GM19397 (cell line): ENCODE results near the gene LDHB.
A peak's percentile ranks its signal among the peaks of the same experiment; 100 is the strongest.
"Not testable (repeated sequence)": the region's sequence is repeated elsewhere in the genome, so short reads cannot be mapped to it uniquely, and the experiment has no call there.

ENCODE experiments used
- ATAC-seq: cut with Tn5 transposase; IDR thresholded peaks from one replicate; pipeline ENCODE4 v1.9.1; 2021; ENCODE audit warnings: mild to moderate bottlenecking, moderate library complexity; ENCODE audit not compliant: unreplicated experiment

The LDHB gene

DNA sequence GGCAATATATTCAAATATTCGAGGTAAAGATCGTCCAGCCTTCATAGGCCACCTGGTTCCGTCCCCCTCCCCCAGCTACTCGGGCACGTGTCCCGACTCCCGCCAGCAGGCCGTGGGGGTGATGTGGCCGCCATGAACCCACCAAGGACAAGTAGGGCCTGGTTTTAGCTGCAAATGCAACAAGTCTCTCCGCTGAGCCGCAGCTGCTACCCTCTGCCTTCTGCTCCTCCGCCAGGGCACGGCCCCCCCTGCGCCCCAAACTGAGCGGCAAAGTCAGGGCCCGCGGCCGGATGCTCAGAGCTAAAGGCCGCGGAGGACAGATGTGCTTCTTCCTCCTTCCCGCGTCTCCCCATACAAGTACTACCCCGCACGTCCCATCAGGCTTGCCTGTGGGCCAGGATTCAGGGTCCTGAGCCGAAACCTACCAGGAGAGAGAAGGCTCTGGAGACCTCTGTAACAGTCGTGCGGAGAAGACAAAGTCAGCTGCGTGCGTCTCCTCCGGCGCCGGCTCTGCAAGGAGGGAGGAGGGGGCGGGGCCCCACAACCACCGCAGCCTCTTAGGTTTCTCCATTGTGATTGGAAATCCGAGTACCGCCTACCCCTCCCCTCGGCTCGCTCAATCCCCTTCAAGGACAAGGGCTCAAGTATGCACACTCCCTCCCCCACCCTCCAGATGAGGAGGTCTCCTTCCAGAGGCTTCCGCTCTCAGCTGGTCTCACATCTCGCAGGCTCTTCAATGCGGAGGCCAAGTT is at the start of gene LDHB:
Gene LDHB, minus strand, starts transcription at position 517 of the 752 bp plus-strand sequence. CDS start 3,171 bp downstream, outside the sequence.
- peak; percentile 95 for ATAC-seq

DNA sequence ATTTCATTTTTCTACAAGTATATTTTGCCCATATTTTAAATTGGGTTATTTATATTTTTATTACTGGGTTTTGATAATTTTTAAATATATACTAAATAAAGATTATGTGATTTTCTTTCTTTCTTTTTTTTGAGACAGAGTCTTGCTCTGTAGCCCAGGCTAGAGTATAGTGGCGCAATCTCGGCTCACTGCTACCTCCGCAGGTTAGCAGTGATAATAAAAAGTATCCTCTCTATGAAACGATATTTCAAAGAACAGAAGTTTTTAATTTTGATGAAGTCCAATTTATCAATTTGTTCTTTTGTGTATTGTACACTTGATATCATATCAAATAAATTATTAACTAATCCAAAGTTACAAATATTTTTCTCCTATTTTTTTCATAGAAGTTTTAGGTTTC is 47.2 kb upstream of the LDHB start:
- ATAC-seq, result no peak

DNA sequence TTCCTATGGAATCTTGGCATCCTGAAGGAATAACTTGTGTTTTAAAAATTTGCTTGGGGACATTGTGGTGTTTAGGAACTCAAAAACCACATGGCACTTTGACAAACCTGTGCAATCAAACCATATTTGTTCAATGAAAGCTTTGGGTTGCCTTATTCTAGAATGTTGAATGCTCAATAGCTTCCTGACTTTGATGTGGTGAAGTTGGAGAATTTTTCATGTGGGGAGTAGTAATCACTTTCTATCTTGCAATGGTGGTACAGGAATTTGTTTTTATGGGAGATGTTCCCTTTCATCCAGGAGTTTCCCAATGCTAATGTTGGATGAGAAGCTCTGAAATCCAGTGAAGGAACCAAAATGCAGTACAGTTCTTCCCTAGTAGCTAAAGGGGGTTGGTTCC is 42.2 kb upstream of the LDHB start:
- no peak for ATAC-seq

DNA sequence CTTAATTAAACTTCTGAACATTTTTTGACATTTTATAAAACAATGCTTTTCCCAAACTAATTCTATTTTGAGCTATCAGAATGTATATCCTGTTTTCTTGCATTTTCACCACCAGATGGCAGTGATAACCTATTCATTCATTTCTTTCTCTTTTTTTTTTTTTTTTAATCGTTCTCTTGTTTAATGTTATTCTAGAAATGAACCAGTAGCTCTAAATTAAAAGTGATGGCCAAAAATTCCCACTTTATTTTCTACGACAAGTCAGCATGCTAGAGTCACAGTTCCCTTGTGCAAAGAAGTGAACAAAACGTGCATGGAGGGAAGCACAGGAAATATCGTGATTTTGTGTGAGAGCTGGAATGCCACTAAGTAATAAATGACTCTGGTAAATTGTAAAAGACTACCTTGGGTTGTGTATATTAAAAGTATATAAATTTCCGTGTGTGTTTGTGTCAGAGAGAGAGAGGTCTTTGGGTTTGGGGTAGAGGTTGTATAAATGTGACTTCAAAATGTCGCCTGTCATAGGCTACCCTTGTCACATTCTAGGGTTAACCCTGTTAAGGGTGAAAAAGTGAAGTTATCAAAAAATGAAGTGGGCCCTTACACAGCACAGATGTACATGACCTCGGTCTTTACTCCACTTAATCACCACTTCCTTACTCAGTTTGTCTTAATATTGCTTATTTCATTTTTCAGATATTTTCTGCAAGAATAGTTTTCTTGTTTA is 40.4 kb upstream of the LDHB start:
- ATAC-seq, result no peak

DNA sequence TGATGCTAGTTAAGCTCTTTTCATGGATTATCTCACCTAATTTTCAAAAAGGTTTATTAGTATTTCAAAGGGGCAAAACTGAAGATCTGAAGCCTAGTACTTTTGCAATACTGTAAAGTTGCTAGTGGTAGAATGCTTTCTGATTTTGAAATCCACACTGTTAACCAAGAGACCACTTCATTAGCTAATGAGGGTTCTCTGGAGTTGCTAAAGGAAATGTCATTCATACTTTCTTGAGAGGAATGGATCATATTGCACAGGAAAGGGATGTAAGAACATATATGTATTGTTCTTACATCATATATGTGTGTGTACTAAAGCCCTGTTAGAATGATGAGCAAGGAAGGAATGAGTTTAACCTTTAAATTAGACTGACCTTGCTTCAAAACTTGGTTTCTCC is 39.0 kb upstream of the LDHB start:
- no peak for ATAC-seq

DNA sequence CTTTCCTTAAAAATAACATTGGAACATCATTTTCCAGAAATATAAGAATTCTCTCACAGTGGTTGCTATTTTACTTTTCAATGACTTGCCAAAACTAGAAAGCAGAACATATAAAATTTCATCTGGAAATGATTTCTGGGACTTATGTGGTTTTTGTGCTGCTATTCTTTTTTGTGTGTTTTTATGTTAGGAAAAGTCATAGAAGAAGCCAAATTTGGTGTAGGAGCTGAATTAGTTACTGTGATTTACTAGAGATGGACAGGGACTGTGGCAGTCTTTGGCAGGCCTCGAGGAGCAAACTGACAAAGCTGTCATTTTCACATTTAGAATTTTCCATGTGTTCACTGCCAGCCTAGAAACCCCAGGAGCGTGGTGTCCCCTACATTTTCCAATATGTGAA is 38.3 kb upstream of the LDHB start:
- no peak for ATAC-seq

DNA sequence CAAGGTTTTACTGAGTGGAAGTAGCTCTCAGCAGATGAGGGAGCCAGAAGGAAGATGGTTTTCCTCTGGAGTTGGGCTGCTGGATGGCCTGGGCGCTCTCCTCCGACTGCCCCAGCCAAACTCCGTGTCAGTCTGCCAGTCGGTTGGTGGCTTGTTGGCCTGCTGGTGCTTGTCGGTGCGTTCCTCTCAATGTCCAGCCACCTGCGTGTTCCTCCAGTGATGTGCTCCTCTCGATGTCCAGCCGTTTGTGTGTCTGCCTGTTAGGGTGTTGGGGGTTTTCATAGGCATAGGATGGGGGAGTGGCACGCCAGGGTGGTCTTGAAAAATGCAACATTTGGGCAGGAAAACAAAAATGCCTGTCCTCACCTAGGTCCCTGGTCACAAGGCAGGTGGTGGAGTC is 37.0 kb upstream of the LDHB start:
- no peak for ATAC-seq

DNA sequence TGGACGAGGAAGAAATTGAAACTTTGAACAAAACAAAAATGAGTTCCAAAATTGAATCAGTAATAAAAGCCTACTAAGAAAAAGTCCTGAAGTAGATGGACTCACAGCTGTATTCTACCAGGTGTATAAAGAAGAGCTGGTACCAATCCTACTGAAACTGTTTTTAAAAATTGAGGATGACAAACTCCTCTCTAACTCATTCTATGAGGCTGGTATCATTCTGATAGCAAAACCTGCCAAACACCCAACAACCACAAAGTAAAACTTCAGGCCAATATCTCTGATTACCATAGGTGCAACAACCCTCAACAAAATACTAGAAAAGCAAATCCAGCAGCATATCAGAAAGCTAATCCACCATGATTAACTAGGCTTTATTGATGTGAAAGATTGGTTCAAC is 33.9 kb upstream of the LDHB start:
- no peak for ATAC-seq

DNA sequence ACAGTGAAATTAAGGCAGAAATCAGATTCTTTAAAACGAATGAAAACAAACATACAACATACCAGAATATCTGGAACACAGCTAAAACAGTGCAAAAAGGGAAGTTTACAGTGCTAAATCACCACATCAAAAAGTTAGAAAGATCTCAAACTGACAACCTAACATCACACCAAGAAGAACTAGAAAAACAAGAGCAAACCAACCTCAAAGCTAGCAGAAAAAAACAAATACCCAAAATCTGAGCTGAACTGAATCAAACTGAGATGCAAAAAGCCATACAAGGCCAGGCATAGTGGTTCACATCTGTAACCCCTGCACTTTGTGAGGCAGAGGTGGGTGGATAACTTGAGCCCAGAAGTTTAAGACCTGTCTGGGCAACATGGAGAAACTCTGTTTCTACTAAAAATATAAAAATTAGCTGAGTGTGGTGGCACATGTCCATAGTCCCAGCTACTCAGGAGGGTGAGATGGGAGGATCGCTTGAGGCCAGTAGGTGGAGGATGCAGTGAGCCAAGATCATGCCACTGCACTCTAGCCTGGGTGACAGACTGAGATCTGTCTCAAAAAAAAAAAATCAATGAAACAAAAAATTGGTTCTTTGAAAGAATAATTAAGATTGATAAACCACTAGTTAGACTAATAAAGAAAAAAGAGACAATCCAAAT is 33.2 kb upstream of the LDHB start:
- no peak for ATAC-seq

DNA sequence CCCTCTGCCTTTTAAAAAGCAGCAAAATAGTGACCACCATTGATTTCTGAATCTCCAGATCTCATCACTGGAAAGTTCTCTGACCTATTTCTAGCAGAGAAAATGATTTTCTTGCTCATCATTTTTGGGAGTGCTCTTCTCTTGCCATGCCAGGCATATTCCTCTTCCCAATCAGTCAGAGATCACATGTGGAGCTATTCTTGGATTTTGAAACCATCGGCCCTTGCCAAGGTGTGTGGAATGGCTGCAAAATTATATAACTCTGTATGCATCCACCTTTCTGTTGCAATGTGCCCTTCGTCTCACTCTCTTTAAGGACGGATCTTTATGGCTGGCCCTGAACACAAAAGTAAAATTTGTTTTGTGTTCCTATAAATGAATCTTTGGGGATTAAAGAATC is 25.5 kb upstream of the LDHB start:
- no peak for ATAC-seq

DNA sequence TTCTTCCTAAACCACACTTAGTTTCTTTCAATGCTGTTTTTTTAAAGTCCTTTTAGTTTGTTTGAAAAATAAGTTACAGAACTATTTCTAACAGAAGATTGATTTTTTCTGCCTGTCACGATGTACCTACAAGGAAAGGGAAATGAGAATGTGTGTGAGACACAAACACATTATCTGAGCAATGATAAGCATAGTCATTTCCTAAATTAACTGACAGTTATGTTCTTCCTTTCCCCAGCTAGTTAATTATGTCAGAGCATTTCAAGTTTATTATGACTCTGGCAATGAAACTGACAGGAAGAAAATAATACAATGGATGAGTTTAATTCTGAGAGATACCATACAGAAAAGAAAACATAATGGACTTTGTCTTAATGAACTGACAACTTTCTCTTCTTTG is 21.3 kb upstream of the LDHB start:
- ATAC-seq, result no peak

DNA sequence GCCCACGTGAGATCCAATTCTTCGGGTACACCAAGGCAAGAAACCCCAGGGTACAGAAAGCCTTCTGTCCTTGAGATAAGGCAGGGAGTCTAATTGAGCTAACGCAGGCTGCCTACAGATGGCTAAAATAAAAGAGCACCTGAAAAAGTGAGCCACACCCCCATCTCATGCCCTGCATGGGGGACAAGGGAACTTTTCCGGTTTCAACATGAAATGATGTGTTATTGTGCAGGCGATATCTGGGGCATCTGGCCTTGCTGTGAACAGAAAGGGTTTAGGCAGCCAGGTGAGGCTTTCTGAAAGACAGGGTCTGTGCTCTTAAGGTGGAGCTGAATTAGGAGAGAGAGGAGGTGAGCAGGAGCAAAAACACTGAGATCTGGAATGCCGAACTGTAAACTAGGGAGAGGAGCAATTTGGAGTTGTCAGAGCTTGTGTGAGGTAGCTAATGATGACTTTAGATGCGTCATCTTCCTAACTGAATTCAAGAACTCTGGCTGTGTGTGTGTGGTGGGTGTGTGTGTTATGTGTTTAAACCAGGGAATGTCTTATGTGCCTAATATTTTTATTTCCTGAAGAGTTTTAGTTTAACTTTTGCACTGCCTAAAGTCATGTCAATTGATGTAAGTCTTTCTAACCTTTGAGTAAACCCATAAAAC is 20.1 kb upstream of the LDHB start:
- no peak for ATAC-seq

DNA sequence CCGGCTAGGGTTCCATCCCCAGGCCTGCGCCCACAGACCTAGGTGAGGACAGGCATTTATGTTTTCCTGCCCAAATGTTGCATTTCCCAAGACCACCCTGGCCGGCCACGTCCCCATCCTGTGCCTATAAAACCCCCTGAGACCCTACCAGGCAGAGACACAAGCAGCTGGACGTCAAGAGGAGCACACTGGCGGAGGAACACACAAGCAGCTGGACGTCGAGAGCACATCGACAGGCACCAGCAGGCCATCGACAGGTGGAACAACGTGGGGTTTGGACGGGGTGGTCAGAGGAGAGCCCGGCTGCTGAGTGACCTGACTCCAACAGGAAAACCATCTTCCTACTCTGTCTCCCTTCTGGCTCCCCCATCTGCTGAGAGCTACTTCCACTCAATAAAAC is 19.6 kb upstream of the LDHB start:
- ATAC-seq, result no peak

DNA sequence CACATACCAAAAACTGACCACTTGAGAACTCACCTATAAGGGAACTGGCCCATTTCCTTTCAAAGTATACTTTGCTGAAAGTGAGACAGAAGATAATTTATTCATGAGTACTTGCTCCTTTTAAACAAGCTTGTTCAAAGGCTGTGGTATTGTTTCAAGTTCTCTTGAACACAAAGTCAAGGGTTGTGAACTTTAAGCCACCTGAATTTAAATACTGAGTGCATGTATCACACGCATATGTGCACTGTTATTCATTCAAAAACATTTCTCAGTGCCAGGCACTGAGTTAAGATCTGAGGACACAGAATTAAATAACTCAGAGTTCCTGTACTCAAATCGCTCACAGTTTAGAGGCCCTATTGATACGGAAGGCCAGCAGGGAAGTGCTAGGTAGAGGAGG is 19.1 kb upstream of the LDHB start:
- no peak for ATAC-seq

DNA sequence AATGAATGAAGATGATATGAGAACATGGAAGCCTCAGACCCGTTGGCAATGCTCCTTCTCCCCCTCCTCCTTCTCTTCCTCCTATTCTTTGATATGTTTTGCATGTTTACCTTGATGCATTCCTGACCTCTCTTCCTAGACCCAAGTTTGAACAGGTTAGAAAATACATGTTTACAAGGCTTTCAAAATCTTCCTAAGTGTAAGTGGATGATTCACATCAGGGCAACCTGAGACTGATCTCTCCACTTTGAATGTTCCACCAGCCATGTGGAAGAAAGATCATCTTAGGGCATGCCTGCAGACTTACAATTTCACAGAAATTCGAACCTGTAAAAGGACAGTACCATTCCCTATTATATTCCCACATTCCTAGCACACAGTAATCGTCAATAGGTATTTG is 18.0 kb upstream of the LDHB start:
- ATAC-seq, result no peak

DNA sequence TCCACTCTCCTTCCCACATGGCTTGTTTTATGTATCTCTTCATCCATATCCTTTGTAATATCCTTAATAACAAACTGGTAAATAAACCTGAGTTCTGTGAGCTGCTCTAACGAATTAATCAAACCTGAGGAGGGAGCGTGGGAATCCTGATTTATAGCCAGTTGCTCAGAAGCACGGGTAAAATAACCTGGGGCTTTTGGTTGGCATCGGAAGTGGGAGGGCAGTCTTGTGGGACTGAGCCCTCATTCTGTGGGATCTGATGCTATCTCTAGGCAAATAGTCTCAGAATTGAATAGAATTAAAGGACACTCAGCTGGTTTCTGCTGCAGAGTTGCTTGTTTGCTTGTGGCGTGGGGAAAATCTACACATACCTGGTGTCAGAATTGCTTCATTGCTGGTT is 17.5 kb upstream of the LDHB start:
- no peak for ATAC-seq

DNA sequence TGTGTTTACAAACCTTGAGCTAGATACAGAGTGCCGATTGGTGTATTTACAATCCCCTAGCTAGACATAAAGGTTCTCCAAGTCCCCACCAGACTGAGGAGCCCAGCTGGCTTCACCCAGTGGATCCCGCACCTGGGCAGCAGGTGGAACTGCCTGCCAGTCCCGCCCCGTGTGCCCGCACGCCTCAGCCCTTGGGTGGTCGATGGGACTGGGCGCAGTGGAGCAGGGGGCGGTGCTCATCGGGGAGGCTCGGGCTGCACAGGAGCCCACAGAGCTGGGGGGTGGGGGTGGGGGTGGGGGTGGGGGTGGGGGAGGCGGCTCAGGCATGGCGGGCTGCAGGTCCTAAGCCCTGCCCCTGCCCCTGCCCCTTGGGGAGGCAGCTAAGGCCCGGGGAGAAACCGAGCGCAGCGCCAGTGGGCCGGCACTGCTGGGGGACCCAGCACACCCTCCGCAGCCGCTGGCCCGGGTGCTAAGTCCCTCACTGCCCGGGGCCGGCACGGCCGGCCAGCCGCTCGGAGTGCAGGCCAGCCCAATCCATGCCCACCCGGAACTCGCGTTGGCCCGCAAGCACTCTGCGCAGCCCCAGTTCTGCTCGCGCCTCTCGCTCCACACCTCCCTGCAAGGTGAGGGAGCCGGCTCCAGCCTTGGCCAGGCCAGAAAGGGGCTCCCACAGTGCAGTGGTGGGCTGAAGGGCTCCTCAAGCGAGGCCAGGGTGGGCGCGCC is 16.3 kb upstream of the LDHB start:
- not testable (repeated sequence) for ATAC-seq

DNA sequence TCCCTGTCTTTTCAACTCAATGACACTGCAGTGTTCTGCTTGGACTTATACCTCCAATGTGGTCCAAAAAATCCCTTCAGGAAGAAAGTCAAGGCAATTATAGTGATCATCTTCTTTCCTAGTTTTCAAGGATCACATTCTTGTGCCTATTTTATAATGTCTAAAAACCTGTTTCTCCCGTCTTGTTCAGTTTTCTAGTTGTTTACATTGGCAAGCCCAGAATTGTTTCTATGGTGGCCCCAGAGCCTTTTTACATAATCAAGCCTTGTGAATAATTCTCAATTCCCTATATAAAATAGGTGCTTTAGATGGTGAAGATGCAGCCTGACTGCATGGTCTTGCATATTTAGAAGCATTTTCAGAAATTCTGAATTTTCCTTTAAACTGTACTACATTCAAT is 14.5 kb upstream of the LDHB start:
- ATAC-seq, result no peak

DNA sequence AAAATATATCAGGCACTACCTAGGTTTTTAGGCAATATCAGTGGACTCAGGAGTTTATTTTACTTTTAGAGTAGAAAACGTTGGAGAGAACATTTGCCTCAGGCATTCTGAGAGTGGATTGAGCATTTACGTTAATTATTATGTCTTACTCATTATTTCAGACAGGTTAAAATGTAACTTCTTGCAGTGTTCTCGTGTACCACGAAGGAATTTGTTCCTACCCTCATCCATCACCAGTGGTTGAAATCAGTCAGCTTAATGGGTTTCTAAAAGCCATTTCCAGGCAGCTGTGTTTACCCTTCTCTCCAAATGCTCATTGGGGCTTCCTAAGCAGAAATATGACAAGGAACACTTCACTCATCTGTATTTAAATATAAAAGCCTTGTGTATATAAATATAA is 9.1 kb upstream of the LDHB start:
- no peak for ATAC-seq

DNA sequence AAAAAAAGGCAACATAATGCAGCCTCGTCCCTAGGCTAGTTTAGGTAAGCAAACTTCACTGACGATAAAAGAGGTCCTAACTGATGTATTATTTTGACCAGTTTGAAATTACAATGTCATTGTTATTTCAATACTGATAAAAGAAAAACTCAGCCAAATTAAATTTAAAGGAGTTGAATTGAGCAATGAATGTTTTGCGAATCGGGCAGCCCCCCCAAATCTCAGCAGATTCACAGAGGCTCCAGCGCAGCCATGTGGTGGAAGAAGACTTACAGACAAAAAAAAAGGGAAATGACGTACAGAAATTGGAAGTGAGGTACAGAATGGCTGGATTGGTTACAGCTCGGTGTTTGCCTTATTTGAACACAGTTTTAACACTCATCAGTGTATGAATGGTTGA is 8.2 kb upstream of the LDHB start:
- no peak for ATAC-seq
